Activated CD4-positive, alpha-beta T cell treated with anti-CD3 and anti-CD28 coated beads, Interleukin-2, amount 50 U/mL, for 24 hours (primary cell): ENCODE results near the gene PIM1.
"Not testable (repeated sequence)": the region's sequence is repeated elsewhere in the genome, so short reads cannot be mapped to it uniquely, and the experiment has no call there.

Experiments used
- DNase-seq, 2 donors: peaks; one replicate each; pipeline ENCODE4 v3.0.0-alpha.2; 2020; ENCODE audit warnings: low read depth in 1 of 2, low spot score in 1 of 2

The PIM1 gene

GRCh38 chr6:37185949-37186720, 16.2 kb downstream of the PIM1 start:
- not testable (repeated sequence) for DNase-seq

- DNase-seq: no peak
Measured at GRCh38 chr6:37187321-37188022, 17.5 kb downstream of the PIM1 start.

GRCh38 chr6:37188962-37189510, 19.1 kb downstream of the PIM1 start:
- DNase-seq: no peak

- no peak for DNase-seq
Measured at GRCh38 chr6:37190159-37190535, 20.2 kb downstream of the PIM1 start.

GRCh38 chr6:37192666-37193065, 22.7 kb downstream of the PIM1 start:
- no peak for DNase-seq

- not testable (repeated sequence) for DNase-seq
Measured at GRCh38 chr6:37194886-37195285, 24.9 kb downstream of the PIM1 start.

GRCh38 chr6:37196451-37196850, 26.5 kb downstream of the PIM1 start:
- DNase-seq: not testable (repeated sequence)

GRCh38 chr6:37200085-37200484, 30.1 kb downstream of the PIM1 start:
- no peak for DNase-seq

- no peak for DNase-seq
Measured at GRCh38 chr6:37201726-37202125, 31.8 kb downstream of the PIM1 start.

- no peak for DNase-seq
Measured at GRCh38 chr6:37202788-37203491, 33.0 kb downstream of the PIM1 start.

- no peak for DNase-seq
Measured at GRCh38 chr6:37204014-37204751, 34.2 kb downstream of the PIM1 start.

GRCh38 chr6:37205175-37205996, 35.4 kb downstream of the PIM1 start:
- no peak for DNase-seq

GRCh38 chr6:37205997-37206340, 36.0 kb downstream of the PIM1 start:
- no peak for DNase-seq

GRCh38 chr6:37206622-37207021, 36.7 kb downstream of the PIM1 start:
- DNase-seq: no peak

- DNase-seq: peak; percentile 82 to 87
Measured at GRCh38 chr6:37207903-37208456, 38.0 kb downstream of the PIM1 start.

GRCh38 chr6:37208793-37209192, 38.8 kb downstream of the PIM1 start:
- DNase-seq: no peak

- no peak for DNase-seq
Measured at GRCh38 chr6:37209461-37210205, 39.7 kb downstream of the PIM1 start.

- peak; percentile 52 to 83 for DNase-seq
Measured at GRCh38 chr6:37210313-37210968, 40.5 kb downstream of the PIM1 start.

GRCh38 chr6:37212268-37212667, 42.3 kb downstream of the PIM1 start:
- no peak for DNase-seq
